ENCODE measurements around the gene ALG2. TPM values are rescaled to one million over a fixed set of nuclear protein-coding genes. Genes with fewer than 3 reads are reported as not detected.
"Not testable (repeated sequence)": the region's sequence is repeated elsewhere in the genome, so short reads cannot be mapped to it uniquely, and the experiment has no call there.

ALG2 gene
- total and polyA plus RNA-seq, 4 donors: 24.5 to 39.4 (median 27.0) TPM

DNA sequence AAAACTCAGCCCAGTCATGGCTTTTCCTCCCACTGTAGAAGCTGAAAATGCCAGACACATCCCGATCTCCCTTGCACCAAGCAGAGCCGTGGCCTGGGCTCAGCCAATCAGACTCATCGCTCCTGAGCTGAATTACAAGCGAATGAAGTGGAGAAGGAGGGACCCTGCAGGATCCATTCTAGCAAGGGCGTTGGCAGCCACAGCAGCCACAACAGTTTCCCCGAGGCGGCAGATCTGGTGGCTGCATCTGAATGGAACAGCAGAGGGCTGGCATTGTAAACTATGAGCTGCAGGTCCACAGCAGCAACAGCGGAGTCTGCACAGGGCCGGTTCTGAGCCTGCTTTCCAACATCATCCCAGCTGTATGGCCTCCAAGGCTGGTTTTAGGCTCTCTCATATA, 23.8 kb downstream of the ALG2 start:
- H3K4me3 ChIP-seq (ENCODE audit: low read depth, low read length): no peak overlapping the region
- no peak overlapping the region for H3K27ac ChIP-seq (ENCODE audit: low read depth, low read length)
- no peaks in the 10 kb centered on the region for H3K27me3 ChIP-seq (ENCODE audit: control insufficient read depth, insufficient read depth, low read length)
- H3K9me3 ChIP-seq (ENCODE audit: control insufficient read depth, insufficient read depth, low read length): peaks cover 1% of the 10 kb centered on the region
- peak in 1 of 6 donors; percentile 46 for DNase-seq (ENCODE audit: low read depth in 4 of 6, low spot score in 6 of 6)
- no peaks in the 10 kb centered on the region for H3K36me3 ChIP-seq (ENCODE audit: control insufficient read depth, insufficient read depth, low read length)
- 58% methylated on average over 8 of the region's 9 CpGs for WGBS (ENCODE audit: insufficient coverage)
- no peaks in the 10 kb centered on the region for H3K4me1 ChIP-seq (ENCODE audit: control insufficient read depth, insufficient read depth, low read length)

DNA sequence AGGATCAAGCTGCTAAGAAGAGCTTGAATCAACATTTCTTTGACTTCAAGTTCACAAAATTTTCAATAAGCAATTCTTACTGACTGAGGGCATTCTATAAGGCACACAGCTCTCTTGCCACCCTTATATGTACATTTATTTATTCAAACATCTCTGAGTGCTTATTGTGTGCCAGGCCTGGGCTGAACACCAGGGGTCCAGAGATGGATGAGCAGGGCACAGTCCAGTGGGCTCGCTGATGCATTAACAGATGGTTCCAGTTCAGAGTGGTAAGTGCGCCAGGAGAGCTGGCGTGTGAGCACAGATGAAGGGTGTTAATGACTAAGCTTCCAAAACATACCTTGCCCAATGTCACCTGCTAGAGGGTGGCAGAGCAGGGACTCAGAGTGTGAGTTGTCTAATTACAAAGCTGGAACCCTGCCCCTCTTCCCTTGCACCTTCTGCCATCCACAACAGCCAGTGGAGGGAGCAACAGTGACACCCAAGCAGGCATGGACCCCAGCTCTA, 24.6 kb downstream of the ALG2 start:
- Histone ChIP-seq H3K36me3 (ENCODE audit: control insufficient read depth, insufficient read depth, low read length) (no peaks in the 10 kb centered on the region), H3K4me1 (ENCODE audit: control insufficient read depth, insufficient read depth, low read length) (no peaks in the 10 kb centered on the region), H3K27ac (ENCODE audit: low read depth, low read length) (no peak overlapping the region), H3K27me3 (ENCODE audit: control insufficient read depth, insufficient read depth, low read length) (no peaks in the 10 kb centered on the region), H3K9me3 (ENCODE audit: control insufficient read depth, insufficient read depth, low read length) (peaks cover 1% of the 10 kb centered on the region), H3K4me3 (ENCODE audit: low read depth, low read length) (no peak overlapping the region)
- 80% methylated on average over 3 of the region's 3 CpGs for WGBS (ENCODE audit: insufficient coverage)
- DNase-seq (ENCODE audit: low read depth in 4 of 6, low spot score in 6 of 6): no peak

DNA sequence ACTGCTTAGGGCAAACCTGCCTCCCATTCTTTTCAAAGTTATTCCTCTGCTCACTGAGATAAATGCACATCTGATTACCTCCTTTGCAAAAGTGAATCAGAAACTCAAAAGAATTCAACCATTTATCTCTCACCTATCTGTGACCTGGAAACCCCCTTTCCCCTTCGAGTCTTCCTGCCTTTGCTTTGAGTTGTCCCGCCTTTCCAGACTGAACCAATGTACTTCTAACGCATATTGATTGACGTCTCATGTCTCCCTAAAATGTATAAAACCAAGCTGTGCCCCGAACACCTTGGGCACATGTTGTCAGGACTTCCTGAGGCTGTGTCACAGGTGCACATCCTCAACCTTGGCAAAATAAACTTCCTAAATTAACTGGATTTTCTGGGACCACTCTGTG, 25.3 kb downstream of the ALG2 start:
- not testable (repeated sequence) for H3K27me3 ChIP-seq (ENCODE audit: control insufficient read depth, insufficient read depth, low read length); H3K4me1 ChIP-seq (ENCODE audit: control insufficient read depth, insufficient read depth, low read length); H3K4me3 ChIP-seq (ENCODE audit: low read depth, low read length); H3K27ac ChIP-seq (ENCODE audit: low read depth, low read length); DNase-seq (ENCODE audit: low read depth in 4 of 6, low spot score in 6 of 6); H3K9me3 ChIP-seq (ENCODE audit: control insufficient read depth, insufficient read depth, low read length); H3K36me3 ChIP-seq (ENCODE audit: control insufficient read depth, insufficient read depth, low read length)
- 84% methylated on average over 5 of the region's 5 CpGs for WGBS (ENCODE audit: insufficient coverage)

DNA sequence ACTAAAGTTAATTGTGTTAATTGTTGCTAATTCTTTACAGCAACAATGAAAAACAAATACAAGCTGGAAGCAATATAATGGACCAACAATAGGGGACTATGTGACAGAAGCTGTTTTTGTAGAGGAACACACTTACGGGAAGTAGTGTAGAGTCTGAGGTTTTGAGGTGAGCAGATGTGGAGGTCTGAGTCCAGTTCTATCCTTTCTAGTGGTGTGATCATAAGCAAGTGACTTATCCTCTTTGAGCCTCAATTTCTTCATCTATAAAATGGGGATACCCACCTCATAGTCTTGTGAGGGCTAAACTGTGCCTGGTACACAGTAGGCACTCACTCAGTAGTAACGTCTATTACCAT, 28.3 kb downstream of the ALG2 start:
- WGBS (ENCODE audit: insufficient coverage): no CpG with 5 or more reads among the region's 2 CpGs
- Histone ChIP-seq H3K36me3 (ENCODE audit: control insufficient read depth, insufficient read depth, low read length) (no peaks in the 10 kb centered on the region), H3K27me3 (ENCODE audit: control insufficient read depth, insufficient read depth, low read length) (no peaks in the 10 kb centered on the region), H3K9me3 (ENCODE audit: control insufficient read depth, insufficient read depth, low read length) (peaks cover 1% of the 10 kb centered on the region), H3K27ac (ENCODE audit: low read depth, low read length) (no peak overlapping the region), H3K4me1 (ENCODE audit: control insufficient read depth, insufficient read depth, low read length) (no peaks in the 10 kb centered on the region), H3K4me3 (ENCODE audit: low read depth, low read length) (no peak overlapping the region)
- no peak for DNase-seq (ENCODE audit: low read depth in 4 of 6, low spot score in 6 of 6)

DNA sequence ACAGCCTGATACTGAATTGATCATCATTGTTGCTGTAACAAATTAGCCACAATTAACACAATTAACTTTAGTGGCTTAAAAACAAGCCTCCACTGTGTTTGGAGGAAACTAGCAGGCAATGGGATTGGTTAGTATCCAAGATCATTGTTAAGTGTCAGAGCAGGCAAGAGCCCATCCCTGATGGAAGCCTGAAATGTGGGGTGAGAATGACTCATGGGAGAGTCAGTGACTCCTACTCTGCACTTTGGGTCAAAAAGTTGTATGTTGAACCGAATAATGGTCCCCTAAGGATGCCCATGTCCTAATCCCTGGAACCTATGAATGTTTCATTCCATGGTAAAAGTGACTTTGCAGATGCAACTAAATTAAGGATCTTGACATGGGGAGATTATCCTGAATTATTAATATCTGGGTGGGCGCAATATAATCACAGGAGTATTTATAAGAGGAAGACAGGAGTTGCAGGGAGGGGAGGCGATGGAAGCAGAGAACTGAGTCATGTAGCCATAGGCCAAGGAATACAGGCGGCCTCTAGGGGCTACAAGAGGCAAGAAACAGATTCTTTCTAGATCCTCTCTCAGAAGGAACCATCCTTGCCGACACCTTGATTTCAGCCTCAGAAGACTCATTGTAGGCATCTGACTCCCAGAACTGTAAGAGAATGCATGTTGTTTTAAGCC, 28.8 kb downstream of the ALG2 start:
- Histone ChIP-seq H3K36me3 (ENCODE audit: control insufficient read depth, insufficient read depth, low read length) (no peaks in the 10 kb centered on the region), H3K27me3 (ENCODE audit: control insufficient read depth, insufficient read depth, low read length) (no peaks in the 10 kb centered on the region), H3K9me3 (ENCODE audit: control insufficient read depth, insufficient read depth, low read length) (peaks cover 1% of the 10 kb centered on the region), H3K4me3 (ENCODE audit: low read depth, low read length) (no peak overlapping the region), H3K27ac (ENCODE audit: low read depth, low read length) (no peak overlapping the region), H3K4me1 (ENCODE audit: control insufficient read depth, insufficient read depth, low read length) (no peaks in the 10 kb centered on the region)
- WGBS (ENCODE audit: insufficient coverage): 84% methylated on average over 4 of the region's 5 CpGs
- DNase-seq (ENCODE audit: low read depth in 4 of 6, low spot score in 6 of 6): no peak

DNA sequence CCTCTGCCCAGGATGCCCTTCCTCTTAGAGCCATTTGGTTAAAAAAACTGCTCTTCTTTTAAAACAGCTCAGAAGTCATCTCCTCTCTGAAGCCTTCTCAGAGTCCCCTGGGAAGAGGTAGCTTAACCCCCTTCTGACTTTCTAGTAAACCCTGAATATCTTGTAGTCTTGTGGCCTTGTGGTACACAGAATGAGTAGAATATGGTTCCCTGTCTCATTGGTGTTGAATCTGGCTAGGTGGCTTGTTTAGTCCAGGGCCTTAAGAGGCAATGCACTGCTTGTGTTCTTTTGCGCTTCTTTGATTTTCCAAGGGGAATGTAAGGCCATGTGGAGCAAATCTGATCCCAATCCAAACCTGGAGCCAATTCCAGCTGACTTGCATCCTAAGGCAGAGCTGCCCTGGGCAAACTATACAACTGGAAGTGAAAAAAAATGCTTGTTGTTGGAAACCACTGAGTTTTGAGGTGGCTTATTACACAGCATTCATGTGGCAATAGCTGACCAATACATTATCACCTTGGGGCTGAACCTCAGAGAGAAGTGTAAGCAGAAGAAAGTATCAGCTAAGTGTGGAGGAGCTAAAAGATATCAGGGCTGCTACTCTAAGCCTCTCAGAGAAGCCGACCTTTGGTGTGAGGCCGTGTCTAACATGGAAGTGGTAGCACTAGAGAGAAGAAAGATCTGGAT, 31.0 kb downstream of the ALG2 start:
- Histone ChIP-seq H3K9me3 (ENCODE audit: control insufficient read depth, insufficient read depth, low read length) (peaks cover 1% of the 10 kb centered on the region), H3K4me3 (ENCODE audit: low read depth, low read length) (no peak overlapping the region), H3K27ac (ENCODE audit: low read depth, low read length) (no peak overlapping the region), H3K36me3 (ENCODE audit: control insufficient read depth, insufficient read depth, low read length) (no peaks in the 10 kb centered on the region), H3K4me1 (ENCODE audit: control insufficient read depth, insufficient read depth, low read length) (no peaks in the 10 kb centered on the region), H3K27me3 (ENCODE audit: control insufficient read depth, insufficient read depth, low read length) (no peaks in the 10 kb centered on the region)
- 100% methylated on average over 3 of the region's 3 CpGs for WGBS (ENCODE audit: insufficient coverage)
- no peak for DNase-seq (ENCODE audit: low read depth in 4 of 6, low spot score in 6 of 6)

DNA sequence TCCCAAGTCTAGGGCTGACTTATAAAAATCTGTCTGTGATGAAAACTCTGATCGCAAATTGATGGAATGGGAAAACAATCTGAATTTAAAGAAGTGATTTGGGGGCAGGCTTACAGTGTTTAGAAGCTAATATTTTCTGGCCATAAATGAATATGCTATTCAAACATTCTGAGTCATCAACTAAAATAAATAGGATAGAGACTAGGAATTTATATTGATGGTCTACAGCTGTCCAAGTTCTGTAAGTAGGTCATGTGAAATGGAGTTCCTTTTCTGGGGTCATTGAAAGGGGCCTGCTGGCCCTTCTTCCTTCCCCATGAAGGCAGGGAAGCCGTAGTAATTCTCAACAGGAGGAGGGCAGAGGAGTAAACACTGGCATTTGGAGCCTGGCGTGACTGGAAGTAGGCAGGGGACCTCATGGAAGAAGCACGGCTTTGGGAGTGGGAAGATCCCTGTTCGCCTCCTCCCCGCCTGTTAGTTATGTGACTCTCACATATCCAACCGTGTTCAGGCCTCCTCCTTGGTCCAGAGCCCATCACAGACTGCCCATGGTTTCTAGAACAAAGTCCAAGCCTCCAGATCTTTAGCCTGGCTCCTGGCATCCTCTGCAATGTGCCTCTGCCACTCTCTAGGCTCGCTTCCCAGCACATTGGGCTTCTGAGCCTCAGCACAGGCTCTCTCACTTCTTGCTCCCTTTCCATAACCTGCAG, 31.7 kb downstream of the ALG2 start:
- no peaks in the 10 kb centered on the region for H3K36me3 ChIP-seq (ENCODE audit: control insufficient read depth, insufficient read depth, low read length)
- peaks cover 1% of the 10 kb centered on the region for H3K4me1 ChIP-seq (ENCODE audit: control insufficient read depth, insufficient read depth, low read length)
- no peak overlapping the region for H3K27ac ChIP-seq (ENCODE audit: low read depth, low read length)
- peaks cover 1% of the 10 kb centered on the region for H3K9me3 ChIP-seq (ENCODE audit: control insufficient read depth, insufficient read depth, low read length)
- no peak for DNase-seq (ENCODE audit: low read depth in 4 of 6, low spot score in 6 of 6)
- 75% methylated on average over 5 of the region's 8 CpGs for WGBS (ENCODE audit: insufficient coverage)
- H3K27me3 ChIP-seq (ENCODE audit: control insufficient read depth, insufficient read depth, low read length): no peaks in the 10 kb centered on the region
- H3K4me3 ChIP-seq (ENCODE audit: low read depth, low read length): no peak overlapping the region

DNA sequence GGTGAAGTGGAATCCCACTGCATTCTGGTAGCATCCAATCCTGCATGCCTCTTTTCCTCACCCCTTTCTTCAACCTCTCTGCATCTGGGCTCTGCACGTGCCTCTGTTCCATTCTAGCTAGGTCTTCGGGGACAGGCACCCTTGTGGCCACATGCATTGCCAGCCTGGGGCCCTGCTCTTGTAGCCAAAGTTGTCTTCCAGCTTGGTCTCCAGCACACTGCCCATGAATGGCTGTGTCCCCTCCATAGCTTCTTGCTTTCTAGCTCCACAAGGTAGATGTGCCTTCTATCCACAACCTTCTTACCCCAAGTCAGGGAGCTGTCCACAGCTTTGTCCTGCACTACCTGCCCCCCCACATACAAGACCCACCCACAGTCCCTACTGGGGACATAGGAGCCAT, 32.6 kb downstream of the ALG2 start:
- no peak overlapping the region for H3K27ac ChIP-seq (ENCODE audit: low read depth, low read length)
- WGBS (ENCODE audit: insufficient coverage): 17% methylated on average over 2 of the region's 2 CpGs
- no peak for DNase-seq (ENCODE audit: low read depth in 4 of 6, low spot score in 6 of 6)
- H3K4me3 ChIP-seq (ENCODE audit: low read depth, low read length): no peak overlapping the region
- no peaks in the 10 kb centered on the region for H3K9me3 ChIP-seq (ENCODE audit: control insufficient read depth, insufficient read depth, low read length)
- H3K36me3 ChIP-seq (ENCODE audit: control insufficient read depth, insufficient read depth, low read length): no peaks in the 10 kb centered on the region
- H3K4me1 ChIP-seq (ENCODE audit: control insufficient read depth, insufficient read depth, low read length): peaks cover 9% of the 10 kb centered on the region
- H3K27me3 ChIP-seq (ENCODE audit: control insufficient read depth, insufficient read depth, low read length): no peaks in the 10 kb centered on the region

DNA sequence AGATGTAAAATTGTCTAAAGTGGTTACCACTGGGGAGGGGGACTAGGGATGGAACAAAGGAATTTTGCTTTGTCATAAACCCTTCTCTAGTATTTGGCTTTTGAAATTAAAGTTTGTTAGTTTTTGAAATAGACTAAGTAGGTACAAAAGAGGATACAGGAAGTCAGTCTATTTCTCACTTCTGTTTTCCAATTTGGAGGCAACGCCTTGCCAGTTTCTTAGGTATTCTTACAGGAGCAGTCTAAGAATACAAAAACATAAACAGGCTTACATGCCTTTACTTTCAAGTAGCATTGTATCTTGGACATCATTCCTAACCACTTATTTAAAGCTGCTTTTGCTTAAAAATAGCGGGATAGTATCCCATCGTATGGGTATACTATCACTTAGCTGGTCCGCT, 34.4 kb downstream of the ALG2 start:
- WGBS (ENCODE audit: insufficient coverage): 100% methylated on average over 1 of the region's 4 CpGs
- peaks cover 13% of the 10 kb centered on the region for H3K4me1 ChIP-seq (ENCODE audit: control insufficient read depth, insufficient read depth, low read length)
- no peak overlapping the region for H3K27ac ChIP-seq (ENCODE audit: low read depth, low read length)
- peaks cover 4% of the 10 kb centered on the region for H3K27me3 ChIP-seq (ENCODE audit: control insufficient read depth, insufficient read depth, low read length)
- no peaks in the 10 kb centered on the region for H3K9me3 ChIP-seq (ENCODE audit: control insufficient read depth, insufficient read depth, low read length)
- H3K36me3 ChIP-seq (ENCODE audit: control insufficient read depth, insufficient read depth, low read length): no peaks in the 10 kb centered on the region
- H3K4me3 ChIP-seq (ENCODE audit: low read depth, low read length): no peak overlapping the region
- no peak for DNase-seq (ENCODE audit: low read depth in 4 of 6, low spot score in 6 of 6)
